HEK293 (cell line): ENCODE measurements around the gene ALG1.

Experiments used
- CTCF ChIA-PET: fragments of 350-600 bp; formaldehyde crosslinking; extraction: SDS; loops from one replicate; lab custom pipeline; 2021; ENCODE audit warnings: antibody characterized with exemption; lab: Yijun Ruan, JAX
- POLR2A ChIA-PET: fragments of 300-600 bp; formaldehyde crosslinking; extraction: SDS; loops from one replicate; lab custom pipeline; 2020; ENCODE audit warnings: antibody characterized with exemption, inconsistent platforms; lab: Yijun Ruan, JAX
- H3K27ac ChIP-seq: fragments of 200-500 bp; sonication (Bioruptor generic); 2 replicates; pipeline ENCODE4 v1.5.1; 2014; ENCODE audit warnings: low read depth, low read length, control low read depth, inconsistent platforms; ENCODE audit errors: extremely low read depth
- H3K36me3 ChIP-seq, 2 experiments: fragments of 200-500 bp in 1 of 2; sonication (Bioruptor generic) in 1 of 2; 1 replicate in 1 of 2; 2 replicates in 1 of 2; pipeline ENCODE4 v1.5.1; 2014 to 2017; ENCODE audit warnings: inconsistent platforms in 2 of 2, low read length in 2 of 2; ENCODE audit not compliant: control insufficient read depth in 2 of 2, insufficient read depth in 1 of 2
- H3K4me1 ChIP-seq: fragments of 200-500 bp; sonication (Bioruptor generic); 2 replicates; pipeline ENCODE4 v1.5.1; 2014; ENCODE audit warnings: mild to moderate bottlenecking, low read length, inconsistent platforms; ENCODE audit not compliant: control insufficient read depth, insufficient read depth
- H3K4me3 ChIP-seq: 2 replicates; pipeline ENCODE4 v1.5.1; 2011; ENCODE audit warnings: low read depth, mild to moderate bottlenecking, control low read depth, low read length, moderate library complexity
- H3K9me3 ChIP-seq: fragments of 200-500 bp; sonication (Bioruptor generic); 2 replicates; pipeline ENCODE4 v1.5.1; 2014; ENCODE audit warnings: low read depth, low read length, inconsistent platforms; ENCODE audit not compliant: control insufficient read depth, insufficient read depth
- BCL11A ChIP-seq: fragments of 450-650 bp; formaldehyde crosslinking; IDR thresholded peaks from 2 replicates; pipeline ENCODE4 v1.5.1; 2016; ENCODE audit warnings: low read depth, missing biosample characterization, missing genetic modification characterization
- HOXD13 ChIP-seq: sonication (generic); formaldehyde crosslinking; IDR thresholded peaks from 2 replicates; pipeline ENCODE4 v1.8.0; 2022; ENCODE audit warnings: missing genetic modification reagents, borderline replicate concordance
- RBAK ChIP-seq: fragments of 450-650 bp; formaldehyde crosslinking; IDR thresholded peaks from 2 replicates; pipeline ENCODE4 v1.5.1; 2016; ENCODE audit warnings: missing biosample characterization, missing genetic modification characterization
- SCRT2 ChIP-seq: fragments of 450-650 bp; formaldehyde crosslinking; IDR thresholded peaks from 2 replicates; pipeline ENCODE4 v1.5.1; 2016; ENCODE audit warnings: missing biosample characterization, missing genetic modification characterization
- SP3 ChIP-seq: fragments of 450-650 bp; formaldehyde crosslinking; IDR thresholded peaks from 2 replicates; pipeline ENCODE4 v1.5.1; 2016; ENCODE audit warnings: missing biosample characterization, missing genetic modification characterization
- ZBTB7A ChIP-seq: fragments of 450-650 bp; formaldehyde crosslinking; IDR thresholded peaks from 2 replicates; pipeline ENCODE4 v1.5.1; 2016; ENCODE audit warnings: low read depth, missing biosample characterization, missing genetic modification characterization
- ZNF133 ChIP-seq: fragments of 450-650 bp; formaldehyde crosslinking; IDR thresholded peaks from 2 replicates; pipeline ENCODE4 v1.5.1; 2016; ENCODE audit warnings: missing biosample characterization, missing genetic modification characterization
- ZNF140 ChIP-seq: fragments of 450-650 bp; formaldehyde crosslinking; IDR thresholded peaks from 2 replicates; pipeline ENCODE4 v1.5.1; 2016; ENCODE audit warnings: missing biosample characterization, missing genetic modification characterization
- ZNF155 ChIP-seq: fragments of 450-650 bp; formaldehyde crosslinking; IDR thresholded peaks from 2 replicates; pipeline ENCODE4 v1.5.1; 2016; ENCODE audit warnings: missing biosample characterization, missing genetic modification characterization
- ZNF169 ChIP-seq: fragments of 450-650 bp; formaldehyde crosslinking; IDR thresholded peaks from 2 replicates; pipeline ENCODE4 v1.5.1; 2016; ENCODE audit warnings: missing biosample characterization, missing genetic modification characterization
- ZNF521 ChIP-seq: fragments of 450-650 bp; formaldehyde crosslinking; IDR thresholded peaks from 2 replicates; pipeline ENCODE4 v1.5.1; 2017; ENCODE audit warnings: missing biosample characterization, mild to moderate bottlenecking, missing genetic modification characterization
- ZNF544 ChIP-seq: fragments of 450-650 bp; formaldehyde crosslinking; IDR thresholded peaks from 2 replicates; pipeline ENCODE4 v1.5.0; 2017; ENCODE audit warnings: missing biosample characterization, missing genetic modification characterization
- ZNF558 ChIP-seq: fragments of 450-650 bp; formaldehyde crosslinking; IDR thresholded peaks from 2 replicates; pipeline ENCODE4 v1.5.1; 2016; ENCODE audit warnings: missing biosample characterization, missing genetic modification characterization
- ZNF560 ChIP-seq: fragments of 450-650 bp; formaldehyde crosslinking; IDR thresholded peaks from 2 replicates; pipeline ENCODE4 v1.5.1; 2017; ENCODE audit warnings: missing biosample characterization, missing genetic modification characterization, borderline replicate concordance
- ZNF707 ChIP-seq: fragments of 450-650 bp; formaldehyde crosslinking; IDR thresholded peaks from 2 replicates; pipeline ENCODE4 v1.5.1; 2016; ENCODE audit warnings: missing biosample characterization, missing genetic modification characterization
- ZNF830 ChIP-seq: fragments of 450-650 bp; IDR thresholded peaks from 2 replicates; pipeline ENCODE4 v1.5.0; 2018; ENCODE audit warnings: missing biosample characterization, missing genetic modification characterization, low read depth, mild to moderate bottlenecking, moderate library complexity
- ZNF843 ChIP-seq: fragments of 450-650 bp; formaldehyde crosslinking; IDR thresholded peaks from 2 replicates; pipeline ENCODE4 v1.5.1; 2016; ENCODE audit warnings: missing biosample characterization, missing genetic modification characterization
- TF ChIP-seq, protein P1 (sequence below): fragments of 450-650 bp; formaldehyde crosslinking; IDR thresholded peaks from 2 replicates; pipeline ENCODE4 v1.5.1; 2016; ENCODE audit warnings: missing biosample characterization, missing genetic modification characterization
- TF ChIP-seq, protein P2 (sequence below): fragments of 450-650 bp; formaldehyde crosslinking; conservative IDR thresholded peaks from 2 replicates; pipeline ENCODE4 v1.5.1; 2016; ENCODE audit warnings: low read depth, missing biosample characterization, missing genetic modification characterization
- TF ChIP-seq, protein P3 (sequence below): fragments of 450-650 bp; formaldehyde crosslinking; IDR thresholded peaks from 2 replicates; pipeline ENCODE4 v1.5.1; 2016; ENCODE audit warnings: missing biosample characterization, missing genetic modification characterization, low read depth

Gene ALG1

DNA sequence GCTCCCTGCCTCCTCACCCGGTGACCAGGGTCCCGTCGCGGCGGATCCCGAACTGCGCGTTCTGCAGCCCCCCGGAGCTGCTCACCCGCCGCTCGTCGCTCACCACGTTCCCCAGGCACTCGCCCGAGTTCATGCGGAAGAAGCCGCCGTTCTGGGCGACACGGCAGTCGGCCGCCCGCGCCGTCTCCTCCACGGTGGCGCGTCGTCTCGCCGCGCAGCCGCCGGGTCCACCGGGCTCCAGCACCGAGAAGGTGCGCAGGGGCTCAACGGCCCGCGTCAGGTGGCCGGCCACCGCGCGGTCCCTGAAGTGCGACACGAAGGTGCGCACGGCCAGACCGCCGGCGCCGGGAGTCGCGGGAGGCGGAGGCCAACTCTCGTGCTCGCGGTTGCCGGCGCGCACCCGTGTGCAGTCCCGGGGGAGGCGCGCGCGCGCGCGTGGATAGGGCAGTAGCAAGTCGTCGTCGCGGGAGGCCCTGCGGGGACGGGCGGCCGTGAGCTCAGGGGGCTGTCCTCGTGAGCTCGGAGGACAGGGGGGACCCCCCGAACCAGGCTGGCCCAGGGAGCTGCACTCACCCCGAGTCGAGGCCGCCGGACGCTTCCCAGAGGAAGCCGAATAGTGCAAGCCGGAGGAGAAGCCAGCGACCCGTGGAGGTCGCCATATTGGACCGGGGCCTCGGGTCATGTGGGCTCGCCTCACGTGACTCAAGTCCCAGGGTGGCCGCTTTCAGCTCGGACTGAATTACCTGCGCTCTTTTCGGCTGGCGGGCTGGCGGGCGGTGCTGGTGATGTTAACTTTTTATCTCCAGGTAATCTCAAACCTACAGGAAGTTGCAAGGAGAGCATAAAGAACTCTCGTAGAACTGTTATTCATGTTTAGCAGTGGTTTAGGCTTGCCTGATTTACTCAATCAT, 38.1 kb upstream of the ALG1 start, which contains the start of gene NAGPA (continued):
- TF ChIP-seq, protein P1, sequence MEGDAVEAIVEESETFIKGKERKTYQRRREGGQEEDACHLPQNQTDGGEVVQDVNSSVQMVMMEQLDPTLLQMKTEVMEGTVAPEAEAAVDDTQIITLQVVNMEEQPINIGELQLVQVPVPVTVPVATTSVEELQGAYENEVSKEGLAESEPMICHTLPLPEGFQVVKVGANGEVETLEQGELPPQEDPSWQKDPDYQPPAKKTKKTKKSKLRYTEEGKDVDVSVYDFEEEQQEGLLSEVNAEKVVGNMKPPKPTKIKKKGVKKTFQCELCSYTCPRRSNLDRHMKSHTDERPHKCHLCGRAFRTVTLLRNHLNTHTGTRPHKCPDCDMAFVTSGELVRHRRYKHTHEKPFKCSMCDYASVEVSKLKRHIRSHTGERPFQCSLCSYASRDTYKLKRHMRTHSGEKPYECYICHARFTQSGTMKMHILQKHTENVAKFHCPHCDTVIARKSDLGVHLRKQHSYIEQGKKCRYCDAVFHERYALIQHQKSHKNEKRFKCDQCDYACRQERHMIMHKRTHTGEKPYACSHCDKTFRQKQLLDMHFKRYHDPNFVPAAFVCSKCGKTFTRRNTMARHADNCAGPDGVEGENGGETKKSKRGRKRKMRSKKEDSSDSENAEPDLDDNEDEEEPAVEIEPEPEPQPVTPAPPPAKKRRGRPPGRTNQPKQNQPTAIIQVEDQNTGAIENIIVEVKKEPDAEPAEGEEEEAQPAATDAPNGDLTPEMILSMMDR (tag by site-specific recombination): no peak
- no peak for TF ChIP-seq ZNF830
- no peak for TF ChIP-seq ZNF155 (tag by site-specific recombination)
- no peak for TF ChIP-seq SCRT2 (tag by site-specific recombination)
- TF ChIP-seq ZNF707 (tag by site-specific recombination): no peak
- peak; percentile 24; the same call in 1 of the 2 replicates for TF ChIP-seq HOXD13 (CRISPR knock-in tag)
- TF ChIP-seq ZBTB7A (tag by site-specific recombination): no peak; the same call in 1 of the 2 replicates
- TF ChIP-seq RBAK: no peak
- TF ChIP-seq, protein P2, sequence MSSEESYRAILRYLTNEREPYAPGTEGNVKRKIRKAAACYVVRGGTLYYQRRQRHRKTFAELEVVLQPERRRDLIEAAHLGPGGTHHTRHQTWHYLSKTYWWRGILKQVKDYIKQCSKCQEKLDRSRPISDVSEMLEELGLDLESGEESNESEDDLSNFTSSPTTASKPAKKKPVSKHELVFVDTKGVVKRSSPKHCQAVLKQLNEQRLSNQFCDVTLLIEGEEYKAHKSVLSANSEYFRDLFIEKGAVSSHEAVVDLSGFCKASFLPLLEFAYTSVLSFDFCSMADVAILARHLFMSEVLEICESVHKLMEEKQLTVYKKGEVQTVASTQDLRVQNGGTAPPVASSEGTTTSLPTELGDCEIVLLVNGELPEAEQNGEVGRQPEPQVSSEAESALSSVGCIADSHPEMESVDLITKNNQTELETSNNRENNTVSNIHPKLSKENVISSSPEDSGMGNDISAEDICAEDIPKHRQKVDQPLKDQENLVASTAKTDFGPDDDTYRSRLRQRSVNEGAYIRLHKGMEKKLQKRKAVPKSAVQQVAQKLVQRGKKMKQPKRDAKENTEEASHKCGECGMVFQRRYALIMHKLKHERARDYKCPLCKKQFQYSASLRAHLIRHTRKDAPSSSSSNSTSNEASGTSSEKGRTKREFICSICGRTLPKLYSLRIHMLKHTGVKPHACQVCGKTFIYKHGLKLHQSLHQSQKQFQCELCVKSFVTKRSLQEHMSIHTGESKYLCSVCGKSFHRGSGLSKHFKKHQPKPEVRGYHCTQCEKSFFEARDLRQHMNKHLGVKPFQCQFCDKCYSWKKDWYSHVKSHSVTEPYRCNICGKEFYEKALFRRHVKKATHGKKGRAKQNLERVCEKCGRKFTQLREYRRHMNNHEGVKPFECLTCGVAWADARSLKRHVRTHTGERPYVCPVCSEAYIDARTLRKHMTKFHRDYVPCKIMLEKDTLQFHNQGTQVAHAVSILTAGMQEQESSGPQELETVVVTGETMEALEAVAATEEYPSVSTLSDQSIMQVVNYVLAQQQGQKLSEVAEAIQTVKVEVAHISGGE: peak; percentile 61
- no peak for TF ChIP-seq BCL11A (tag by site-specific recombination)
- no peak for TF ChIP-seq ZNF133 (tag by site-specific recombination)
- peak; percentile 74 for TF ChIP-seq ZNF843 (tag by site-specific recombination)
- TF ChIP-seq, all 188 proteins: peak for 65

DNA sequence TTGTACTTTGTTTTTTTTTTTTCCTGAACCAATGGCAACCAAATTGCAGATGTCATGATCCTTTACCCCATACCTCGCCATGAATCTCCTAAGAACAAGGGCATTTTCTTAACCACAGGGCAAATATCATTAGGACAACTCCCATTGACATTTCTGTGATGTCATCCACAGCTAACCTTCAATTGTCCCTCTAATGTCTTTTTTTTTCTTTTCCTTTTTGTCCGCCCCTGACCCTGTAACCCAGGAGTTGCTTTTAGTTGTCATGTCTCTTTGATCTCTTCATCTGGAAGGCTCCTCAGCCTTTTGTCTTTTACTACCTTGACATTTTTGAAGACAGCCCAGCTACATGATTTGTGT, 37.5 kb upstream of the ALG1 start:
- ChIA-PET POLR2A (interaction anchor here (0.6 to 1.2 kb wide), 4 partner anchors 17 to 417 kb away, joined by 3 to 5 read pairs (median 4); no protein-coding TSS in a partner anchor), CTCF (interaction anchor here (0.8 to 1.4 kb wide), 5 partner anchors 8 to 78 kb away, joined by 3 to 4 read pairs (median 3); partner anchors contain the start of gene SEC14L5)
- Histone ChIP-seq H3K4me1 (no peaks in the 10 kb centered on the region), H3K36me3 (no peaks in the 10 kb centered on the region), H3K27ac (no peak overlapping the region), H3K4me3 (peak overlapping the region; percentile 84), H3K9me3 (no peaks in the 10 kb centered on the region)
- TF ChIP-seq SP3 (no peak), ZNF169 (tag by site-specific recombination) (no peak), ZNF521 (tag by site-specific recombination) (no peak), ZNF140 (no peak), RBAK (no peak), ZNF558 (no peak), ZNF544 (no peak), ZNF560 (tag by site-specific recombination) (no peak)
- TF ChIP-seq, protein P3, sequence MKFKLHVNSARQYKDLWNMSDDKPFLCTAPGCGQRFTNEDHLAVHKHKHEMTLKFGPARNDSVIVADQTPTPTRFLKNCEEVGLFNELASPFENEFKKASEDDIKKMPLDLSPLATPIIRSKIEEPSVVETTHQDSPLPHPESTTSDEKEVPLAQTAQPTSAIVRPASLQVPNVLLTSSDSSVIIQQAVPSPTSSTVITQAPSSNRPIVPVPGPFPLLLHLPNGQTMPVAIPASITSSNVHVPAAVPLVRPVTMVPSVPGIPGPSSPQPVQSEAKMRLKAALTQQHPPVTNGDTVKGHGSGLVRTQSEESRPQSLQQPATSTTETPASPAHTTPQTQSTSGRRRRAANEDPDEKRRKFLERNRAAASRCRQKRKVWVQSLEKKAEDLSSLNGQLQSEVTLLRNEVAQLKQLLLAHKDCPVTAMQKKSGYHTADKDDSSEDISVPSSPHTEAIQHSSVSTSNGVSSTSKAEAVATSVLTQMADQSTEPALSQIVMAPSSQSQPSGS (tag by site-specific recombination): peak; percentile 41; the same call in 1 of the 2 replicates
